Measurements from ENCODE around the gene RAB24.

DNA sequence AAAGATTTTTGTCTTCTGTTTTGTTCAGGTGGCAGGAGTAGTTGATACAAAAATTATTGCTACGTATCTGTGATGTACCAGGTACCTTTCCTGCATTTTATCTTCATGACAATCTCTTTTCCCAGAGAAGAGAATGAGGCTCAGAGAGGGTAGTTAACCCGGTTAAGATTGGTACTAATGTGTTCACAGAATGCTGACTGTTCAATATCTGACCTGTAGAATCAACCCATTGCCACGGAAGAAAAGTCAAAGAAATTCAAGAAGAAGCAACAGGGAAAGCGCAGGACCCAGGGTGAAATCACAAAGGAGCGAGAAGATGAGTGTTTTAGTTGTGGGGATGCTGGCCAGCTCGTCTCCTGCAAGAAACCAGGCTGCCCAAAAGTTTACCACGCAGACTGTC is 11.8 kb downstream of the RAB24 start:
- TF ChIP-seq ESRRG (CRISPR knock-in tag; IDR thresholded peaks at IDR 0.05) (no peak), ZC3H10 (CRISPR knock-in tag; IDR thresholded peaks at IDR 0.05) (no peak), ZFP30 (CRISPR knock-in tag; IDR thresholded peaks at IDR 0.05) (no peak), PPARA (CRISPR knock-in tag; IDR thresholded peaks at IDR 0.05; ENCODE audit: borderline replicate concordance) (no peak), ZNF8 (CRISPR knock-in tag; IDR thresholded peaks at IDR 0.05) (no peak), OSR1 (CRISPR knock-in tag; IDR thresholded peaks at IDR 0.05) (no peak), ZNF565 (CRISPR knock-in tag; conservative IDR thresholded peaks at IDR 0.05; ENCODE audit: low read depth) (no peak), ZFP3 (CRISPR knock-in tag; IDR thresholded peaks at IDR 0.05) (no peak)
- TF ChIP-seq, protein P1, sequence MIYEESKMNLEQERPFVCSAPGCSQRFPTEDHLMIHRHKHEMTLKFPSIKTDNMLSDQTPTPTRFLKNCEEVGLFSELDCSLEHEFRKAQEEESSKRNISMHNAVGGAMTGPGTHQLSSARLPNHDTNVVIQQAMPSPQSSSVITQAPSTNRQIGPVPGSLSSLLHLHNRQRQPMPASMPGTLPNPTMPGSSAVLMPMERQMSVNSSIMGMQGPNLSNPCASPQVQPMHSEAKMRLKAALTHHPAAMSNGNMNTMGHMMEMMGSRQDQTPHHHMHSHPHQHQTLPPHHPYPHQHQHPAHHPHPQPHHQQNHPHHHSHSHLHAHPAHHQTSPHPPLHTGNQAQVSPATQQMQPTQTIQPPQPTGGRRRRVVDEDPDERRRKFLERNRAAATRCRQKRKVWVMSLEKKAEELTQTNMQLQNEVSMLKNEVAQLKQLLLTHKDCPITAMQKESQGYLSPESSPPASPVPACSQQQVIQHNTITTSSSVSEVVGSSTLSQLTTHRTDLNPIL (CRISPR knock-in tag; IDR thresholded peaks at IDR 0.05; ENCODE audit: low read depth), result no peak
- TF ChIP-seq, protein P2, sequence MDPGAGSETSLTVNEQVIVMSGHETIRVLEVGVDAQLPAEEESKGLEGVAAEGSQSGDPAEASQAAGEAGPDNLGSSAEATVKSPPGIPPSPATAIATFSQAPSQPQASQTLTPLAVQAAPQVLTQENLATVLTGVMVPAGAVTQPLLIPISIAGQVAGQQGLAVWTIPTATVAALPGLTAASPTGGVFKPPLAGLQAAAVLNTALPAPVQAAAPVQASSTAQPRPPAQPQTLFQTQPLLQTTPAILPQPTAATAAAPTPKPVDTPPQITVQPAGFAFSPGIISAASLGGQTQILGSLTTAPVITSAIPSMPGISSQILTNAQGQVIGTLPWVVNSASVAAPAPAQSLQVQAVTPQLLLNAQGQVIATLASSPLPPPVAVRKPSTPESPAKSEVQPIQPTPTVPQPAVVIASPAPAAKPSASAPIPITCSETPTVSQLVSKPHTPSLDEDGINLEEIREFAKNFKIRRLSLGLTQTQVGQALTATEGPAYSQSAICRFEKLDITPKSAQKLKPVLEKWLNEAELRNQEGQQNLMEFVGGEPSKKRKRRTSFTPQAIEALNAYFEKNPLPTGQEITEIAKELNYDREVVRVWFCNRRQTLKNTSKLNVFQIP (CRISPR knock-in tag; IDR thresholded peaks at IDR 0.05; ENCODE audit: borderline replicate concordance, low read depth), result no peak

Measured in SK-N-SH treated with all-trans-retinoic acid at 6 μM for 48 hours (cell line).